ENCODE measurements around the gene BAIAP2L1. TPM values are rescaled to one million over a fixed set of nuclear protein-coding genes. Genes with fewer than 3 reads are reported as not detected.

Gene BAIAP2L1
- total RNA-seq, 1 experiment from 2014 or later: 63.8 TPM

DNA sequence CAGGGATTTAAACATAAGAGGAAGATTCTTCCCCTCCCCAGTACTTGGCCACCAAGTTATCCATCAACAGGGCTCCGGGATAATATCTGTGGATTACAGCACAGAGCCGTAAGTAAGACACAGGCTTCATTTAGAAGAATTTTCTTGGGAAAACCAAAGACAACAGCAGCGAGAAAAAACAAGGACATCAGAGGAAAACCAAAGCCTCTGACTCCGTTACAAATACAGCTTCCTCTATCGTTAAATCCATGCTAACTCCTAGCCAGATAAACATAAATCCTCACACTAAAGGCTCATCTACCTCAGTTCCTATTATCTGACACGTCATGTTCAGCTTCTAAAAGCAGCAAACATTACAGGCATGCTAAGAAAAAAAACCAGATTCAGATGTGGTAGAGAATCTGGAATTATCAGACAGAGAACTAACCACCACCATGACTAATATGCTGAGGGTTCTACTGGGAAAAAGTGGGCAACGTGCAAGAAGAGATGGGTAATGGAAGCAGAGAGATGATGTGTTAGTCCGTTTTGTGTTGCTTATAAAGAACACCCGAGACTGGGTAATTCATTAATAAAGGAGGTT lies 71.0 kb downstream of the BAIAP2L1 start:
- intact Hi-C loops (cut with micrococcal nuclease; ENCODE audit: unreplicated experiment): no loop called here
- H3K27me3 Mint-ChIP-seq (ENCODE audit: unreplicated experiment): no peaks in the 10 kb centered on the region
- no peaks in the 10 kb centered on the region for H3K4me1 Mint-ChIP-seq (ENCODE audit: low read depth, unreplicated experiment)
- DNase-seq: no peak
- peak overlapping the region; percentile 84 for H3K27ac Mint-ChIP-seq (ENCODE audit: unreplicated experiment)
- H3K9me3 Mint-ChIP-seq (ENCODE audit: low read depth, unreplicated experiment): no peaks in the 10 kb centered on the region
- peaks cover 26% of the 10 kb centered on the region for H3K36me3 Mint-ChIP-seq (ENCODE audit: insufficient read depth, unreplicated experiment)
- TF ChIP-seq, protein P1, sequence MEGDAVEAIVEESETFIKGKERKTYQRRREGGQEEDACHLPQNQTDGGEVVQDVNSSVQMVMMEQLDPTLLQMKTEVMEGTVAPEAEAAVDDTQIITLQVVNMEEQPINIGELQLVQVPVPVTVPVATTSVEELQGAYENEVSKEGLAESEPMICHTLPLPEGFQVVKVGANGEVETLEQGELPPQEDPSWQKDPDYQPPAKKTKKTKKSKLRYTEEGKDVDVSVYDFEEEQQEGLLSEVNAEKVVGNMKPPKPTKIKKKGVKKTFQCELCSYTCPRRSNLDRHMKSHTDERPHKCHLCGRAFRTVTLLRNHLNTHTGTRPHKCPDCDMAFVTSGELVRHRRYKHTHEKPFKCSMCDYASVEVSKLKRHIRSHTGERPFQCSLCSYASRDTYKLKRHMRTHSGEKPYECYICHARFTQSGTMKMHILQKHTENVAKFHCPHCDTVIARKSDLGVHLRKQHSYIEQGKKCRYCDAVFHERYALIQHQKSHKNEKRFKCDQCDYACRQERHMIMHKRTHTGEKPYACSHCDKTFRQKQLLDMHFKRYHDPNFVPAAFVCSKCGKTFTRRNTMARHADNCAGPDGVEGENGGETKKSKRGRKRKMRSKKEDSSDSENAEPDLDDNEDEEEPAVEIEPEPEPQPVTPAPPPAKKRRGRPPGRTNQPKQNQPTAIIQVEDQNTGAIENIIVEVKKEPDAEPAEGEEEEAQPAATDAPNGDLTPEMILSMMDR (IDR thresholded peaks at IDR 0.05; ENCODE audit: unreplicated experiment): no peak
- no peak overlapping the region for H3K4me3 Mint-ChIP-seq (ENCODE audit: low read depth, unreplicated experiment)
- CTCF ChIA-PET: interaction anchor here (0.9 kb wide), 1 partner anchor 542 kb away, joined by 5 read pairs; no protein-coding TSS in a partner anchor
- BruUV-seq (replicated peaks): no TSS peak

DNA sequence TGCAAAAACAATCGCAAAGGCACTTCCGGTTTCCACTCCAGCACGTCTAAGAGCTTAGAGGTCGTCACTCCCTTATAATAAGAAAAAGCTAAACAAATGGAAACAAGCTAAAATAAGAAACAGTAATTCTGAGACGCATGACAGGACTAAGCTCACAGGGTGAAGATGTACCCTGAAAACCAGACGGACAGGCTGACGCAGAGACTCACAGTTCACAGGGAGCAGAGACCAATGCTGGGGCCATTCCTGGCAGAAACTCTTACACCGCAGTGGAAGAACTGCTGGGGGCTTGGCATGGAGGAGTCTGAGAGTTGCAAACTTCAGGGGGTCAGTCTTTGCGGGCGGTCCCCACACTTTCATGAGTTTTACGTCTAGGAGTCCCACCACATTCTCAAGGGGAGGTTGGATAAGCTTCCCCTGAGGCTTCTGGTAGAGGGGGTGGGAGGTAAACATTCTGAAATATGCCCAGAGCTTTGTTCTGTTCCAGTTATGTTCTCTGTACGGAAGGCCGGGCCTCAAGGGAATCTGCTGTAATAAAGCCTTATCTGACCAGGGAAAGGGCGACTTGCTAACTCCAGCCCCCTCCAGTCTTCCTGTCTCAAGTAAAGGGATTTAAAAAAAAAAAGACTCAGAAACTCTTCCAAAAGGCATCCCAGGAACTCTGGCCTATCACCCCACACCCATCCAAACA lies 71.6 kb downstream of the BAIAP2L1 start:
- BruUV-seq (replicated peaks): no TSS peak
- Mint-ChIP-seq H3K27ac (ENCODE audit: unreplicated experiment) (peak overlapping the region; percentile 47), H3K27me3 (ENCODE audit: unreplicated experiment) (no peaks in the 10 kb centered on the region), H3K9me3 (ENCODE audit: low read depth, unreplicated experiment) (no peaks in the 10 kb centered on the region), H3K4me3 (ENCODE audit: low read depth, unreplicated experiment) (no peak overlapping the region), H3K4me1 (ENCODE audit: low read depth, unreplicated experiment) (no peaks in the 10 kb centered on the region), H3K36me3 (ENCODE audit: insufficient read depth, unreplicated experiment) (peaks cover 26% of the 10 kb centered on the region)
- TF ChIP-seq, protein P1 (IDR thresholded peaks at IDR 0.05; ENCODE audit: unreplicated experiment): no peak
- DNase-seq: no peak
- CTCF ChIA-PET: no interaction called here
- intact Hi-C loops (cut with micrococcal nuclease; ENCODE audit: unreplicated experiment): no loop called here

DNA sequence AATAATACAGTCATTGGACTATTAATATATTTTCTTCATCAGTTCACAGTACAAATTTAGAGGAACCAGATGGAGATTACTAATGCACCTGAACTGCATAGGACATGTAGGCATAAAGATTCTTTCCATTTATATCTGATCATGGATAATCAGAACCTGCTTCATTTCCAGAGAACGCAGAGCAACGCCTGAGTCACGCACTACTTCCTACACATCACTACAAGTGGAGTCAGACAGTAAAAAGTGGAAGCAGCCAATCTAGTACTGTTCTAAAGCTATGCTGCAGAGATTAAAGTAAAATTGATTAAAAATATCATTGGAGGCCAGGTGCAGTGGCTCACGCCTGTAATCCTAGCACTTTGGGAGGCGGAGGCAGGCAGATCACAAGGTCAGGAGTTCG lies 76.1 kb downstream of the BAIAP2L1 start:
- no peaks in the 10 kb centered on the region for H3K9me3 Mint-ChIP-seq (ENCODE audit: low read depth, unreplicated experiment)
- H3K27ac Mint-ChIP-seq (ENCODE audit: unreplicated experiment): no peak overlapping the region

DNA sequence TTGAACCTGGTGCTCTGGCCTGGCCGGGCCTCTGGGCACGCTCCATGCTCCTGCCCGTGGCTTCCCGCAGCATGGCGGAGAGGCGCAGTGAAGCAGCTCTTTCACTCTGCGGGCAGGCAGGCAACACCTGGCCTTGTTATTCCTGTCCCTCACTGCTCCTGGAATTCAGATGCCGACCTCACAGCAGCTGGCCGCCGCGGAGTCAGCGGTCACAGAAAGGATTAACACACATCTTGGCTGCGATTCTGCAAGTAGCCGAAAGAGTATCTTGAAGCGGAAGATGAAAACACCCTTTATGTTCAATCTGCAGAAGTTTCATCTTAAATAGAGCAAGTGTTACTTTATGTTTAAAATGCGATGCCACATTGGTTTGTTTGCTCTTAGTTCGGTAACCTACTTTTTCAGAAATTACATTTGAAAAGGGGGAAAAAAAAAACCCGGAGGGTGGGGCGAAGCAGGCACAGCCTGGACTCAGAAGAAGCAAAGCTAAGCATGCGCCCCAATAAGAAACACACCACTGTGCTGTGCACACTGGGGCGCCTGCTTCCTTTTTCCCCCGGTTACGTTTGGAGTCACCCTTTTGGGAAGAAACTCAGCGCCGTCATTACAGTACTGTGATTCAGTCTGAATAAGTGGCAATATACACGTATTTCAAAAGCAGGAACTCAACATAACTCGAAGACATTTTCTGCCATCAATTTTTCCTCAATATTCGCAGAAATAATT lies 77.1 kb downstream of the BAIAP2L1 start:
- Mint-ChIP-seq H3K4me1 (ENCODE audit: low read depth, unreplicated experiment) (no peaks in the 10 kb centered on the region), H3K36me3 (ENCODE audit: insufficient read depth, unreplicated experiment) (peaks cover 16% of the 10 kb centered on the region), H3K27ac (ENCODE audit: unreplicated experiment) (no peak overlapping the region), H3K4me3 (ENCODE audit: low read depth, unreplicated experiment) (no peak overlapping the region), H3K9me3 (ENCODE audit: low read depth, unreplicated experiment) (no peaks in the 10 kb centered on the region), H3K27me3 (ENCODE audit: unreplicated experiment) (no peaks in the 10 kb centered on the region)
- TF ChIP-seq, protein P1 (IDR thresholded peaks at IDR 0.05; ENCODE audit: unreplicated experiment): no peak
- intact Hi-C loops (cut with micrococcal nuclease; ENCODE audit: unreplicated experiment): no loop called here
- CTCF ChIA-PET: interaction anchor here (0.6 kb wide), 1 partner anchor 46 kb away, joined by 3 read pairs; no protein-coding TSS in a partner anchor
- DNase-seq: no peak
- no TSS peak for BruUV-seq (replicated peaks)

More for the DNA sequence above, 76.1 kb downstream of the BAIAP2L1 start:
- CTCF ChIA-PET: no interaction called here
- H3K36me3 Mint-ChIP-seq (ENCODE audit: insufficient read depth, unreplicated experiment): peaks cover 16% of the 10 kb centered on the region
- no peaks in the 10 kb centered on the region for H3K27me3 Mint-ChIP-seq (ENCODE audit: unreplicated experiment)
- no TSS peak for BruUV-seq (replicated peaks)
- DNase-seq: no peak
- H3K4me3 Mint-ChIP-seq (ENCODE audit: low read depth, unreplicated experiment): no peak overlapping the region
- TF ChIP-seq, protein P1 (IDR thresholded peaks at IDR 0.05; ENCODE audit: unreplicated experiment): no peak
- intact Hi-C loops (cut with micrococcal nuclease; ENCODE audit: unreplicated experiment): no loop called here
- no peaks in the 10 kb centered on the region for H3K4me1 Mint-ChIP-seq (ENCODE audit: low read depth, unreplicated experiment)

All from Calu3 (cell line).